Measurements from ENCODE around the gene FIGNL1.
A peak's percentile ranks its signal among the peaks of the same experiment; 100 is the strongest.

GRCh38 chr7:50449881-50450589 is at the start of gene FIGNL1:
- TF ChIP-seq CTCF (IDR thresholded peaks at IDR 0.05) (peak in 1 of 7 experiments; percentile 13), POLR2A (IDR thresholded peaks at IDR 0.05) (peak in 2 of 3 donors; percentile 65 to 69)
